Kidney epithelial cell (primary cell): Measurements from ENCODE around the gene TEX54. TPM values are rescaled to one million over a fixed set of nuclear protein-coding genes. Genes with fewer than 3 reads are reported as not detected.
"Not testable (repeated sequence)": the region's sequence is repeated elsewhere in the genome, so short reads cannot be mapped to it uniquely, and the experiment has no call there.

Experiments used
- DNase-seq: peaks from one replicate; pipeline ENCODE4 v3.0.0-alpha.2; 2010; ENCODE audit warnings: low read depth
- H3K27me3 ChIP-seq: 2 replicates; pipeline ENCODE4 v1.6.0; 2011; ENCODE audit warnings: low read length; ENCODE audit not compliant: control insufficient read depth, insufficient read depth
- H3K36me3 ChIP-seq: 2 replicates; pipeline ENCODE4 v1.5.1; 2011; ENCODE audit warnings: low read length; ENCODE audit not compliant: control insufficient read depth, insufficient read depth
- H3K4me3 ChIP-seq: 2 replicates; pipeline ENCODE4 v1.5.1; 2011; ENCODE audit warnings: low read depth, mild to moderate bottlenecking, control low read depth, low read length
- CTCF ChIP-seq: IDR thresholded peaks from 2 replicates; pipeline ENCODE4 v1.5.1; 2011; ENCODE audit warnings: mild to moderate bottlenecking, moderate library complexity, low read length, control low read depth, inconsistent platforms; ENCODE audit not compliant: insufficient read depth, poor library complexity, severe bottlenecking
- total RNA-seq: library from RNA; depleted of rRNA; stranded (reverse); fragments of >200 nt; gene quantifications from 2 replicates; pipeline ENCODE4 v1.2.3, GENCODE V29; 2015

Gene TEX54
- total RNA-seq, 1 donor from 2014 or later, result not detected

- no peak for TF ChIP-seq CTCF
- H3K4me3 ChIP-seq, result peak within 1 kb of the TSS; percentile 87
- peak; percentile 73 for DNase-seq
- no peaks in the 10 kb centered on the region for H3K27me3 ChIP-seq
- H3K36me3 ChIP-seq, result peaks cover 2% of the 10 kb centered on the region
Observed at GRCh38 chr11:62839050-62839945, 6.7 kb upstream of the TEX54 start, which contains the start of gene WDR74. WDR74 (minus strand) TSS chr11:62839590; CDS start chr11:62839570, 20 bp downstream.

- no peak overlapping the region for H3K4me3 ChIP-seq
- H3K27me3 ChIP-seq, result no peaks in the 10 kb centered on the region
- peaks cover 2% of the 10 kb centered on the region for H3K36me3 ChIP-seq
- TF ChIP-seq CTCF, result no peak
- no peak for DNase-seq
Observed at GRCh38 chr11:62835336-62835735, 2.7 kb upstream of the TEX54 start.

GRCh38 chr11:62831520-62832335, 913 bp downstream of the TEX54 start, which contains the start of gene STX5:
STX5 (minus strand) TSS chr11:62832051; CDS start chr11:62831243, 808 bp downstream.
- peaks cover 3% of the 10 kb centered on the region for H3K36me3 ChIP-seq

GRCh38 chr11:62830904-62831519, 1.6 kb downstream of the TEX54 start:
- peaks cover 3% of the 10 kb centered on the region for H3K36me3 ChIP-seq
- no peaks in the 10 kb centered on the region for H3K27me3 ChIP-seq
- peak overlapping the region; percentile 81 for H3K4me3 ChIP-seq
- no peak for DNase-seq
- no peak for TF ChIP-seq CTCF

More at GRCh38 chr11:62831520-62832335, 913 bp downstream of the TEX54 start, which contains the start of gene STX5:
- H3K4me3 ChIP-seq, result peak within 1 kb of the TSS; percentile 81
- TF ChIP-seq CTCF, result no peak
- H3K27me3 ChIP-seq, result no peaks in the 10 kb centered on the region
- DNase-seq, result peak; percentile 93

GRCh38 chr11:62828130-62828529, 4.5 kb downstream of the TEX54 start:
- not testable (repeated sequence) for H3K36me3 ChIP-seq, DNase-seq

More at GRCh38 chr11:62828130-62828529, 4.5 kb downstream of the TEX54 start:
- not testable (repeated sequence) for H3K4me3 ChIP-seq, H3K27me3 ChIP-seq
